Inferior parietal cortex (tissue), 1 donor: ENCODE measurements around the gene MCAT.
"Not testable (repeated sequence)": the region's sequence is repeated elsewhere in the genome, so short reads cannot be mapped to it uniquely, and the experiment has no call there.

Experiments used
- DNase-seq: peaks from one replicate; pipeline ENCODE4 v3.0.0-alpha.2; 2016; ENCODE audit errors: extremely low spot score

Gene MCAT

GRCh38 chr22:43154887-43155536 is 11.8 kb upstream of the MCAT start:
- DNase-seq, result no peak

- no peak for DNase-seq
Measured at GRCh38 chr22:43153899-43154298, 10.7 kb upstream of the MCAT start.

- DNase-seq, result no peak
Measured at GRCh38 chr22:43152357-43153071, 9.3 kb upstream of the MCAT start.

- DNase-seq, result no peak
Measured at GRCh38 chr22:43152003-43152356, 8.8 kb upstream of the MCAT start.

- DNase-seq, result peak; percentile 38
Measured at GRCh38 chr22:43151251-43152002, 8.2 kb upstream of the MCAT start, which contains the start of gene TSPO. Gene TSPO, plus strand, starts transcription at chr22:43151559. Its CDS starts 7,680 bp downstream, at chr22:43159239.

GRCh38 chr22:43150731-43151206 is 7.6 kb upstream of the MCAT start:
- no peak for DNase-seq

GRCh38 chr22:43148581-43148980 is 5.4 kb upstream of the MCAT start:
- DNase-seq, result no peak

- no peak for DNase-seq
Measured at GRCh38 chr22:43147821-43148220, 4.6 kb upstream of the MCAT start.

GRCh38 chr22:43146332-43146731 is 3.1 kb upstream of the MCAT start:
- DNase-seq, result not testable (repeated sequence)

- DNase-seq, result not testable (repeated sequence)
Measured at GRCh38 chr22:43145371-43145770, 2.2 kb upstream of the MCAT start.

- no peak for DNase-seq
Measured at GRCh38 chr22:43144949-43145348, 1.8 kb upstream of the MCAT start.

- DNase-seq, result no peak
Measured at GRCh38 chr22:43136801-43137200, 6.4 kb downstream of the MCAT start.

GRCh38 chr22:43136255-43136654 is 6.9 kb downstream of the MCAT start:
- no peak for DNase-seq

GRCh38 chr22:43135565-43135964 is 7.6 kb downstream of the MCAT start:
- DNase-seq, result no peak

- DNase-seq, result no peak
Measured at GRCh38 chr22:43134553-43134952, 8.6 kb downstream of the MCAT start.

GRCh38 chr22:43133401-43133800 is 9.8 kb downstream of the MCAT start:
- no peak for DNase-seq

GRCh38 chr22:43131773-43132501 is 11.3 kb downstream of the MCAT start:
- DNase-seq, result no peak

GRCh38 chr22:43129426-43130425 is 13.5 kb downstream of the MCAT start:
- DNase-seq, result no peak

GRCh38 chr22:43128928-43129424 is 14.2 kb downstream of the MCAT start:
- DNase-seq, result no peak

GRCh38 chr22:43128116-43128515 is 15.1 kb downstream of the MCAT start:
- no peak for DNase-seq
